Stimulated activated CD8-positive, alpha-beta memory T cell treated with anti-CD3 and anti-CD28 coated beads, Interleukin-4, amount 100 ng/mL, for 48 hours (primary cell): Measurements from ENCODE around the gene GPR62.

Source experiments
- DNase-seq: peaks from one replicate; pipeline ENCODE4 v3.0.0-alpha.2; 2020

Gene GPR62

GRCh38 chr3:51994530-51994929 is 39.3 kb downstream of the GPR62 start:
- no peak for DNase-seq

GRCh38 chr3:51995346-51996163 is 40.4 kb downstream of the GPR62 start, which contains the start of gene RPL29:
Gene RPL29 (minus strand): TSS chr3:51995895. CDS start chr3:51995461, 434 bp downstream.
- peak; percentile 93 for DNase-seq

- no peak for DNase-seq
These were observed 42.0 kb downstream of the GPR62 start for GRCh38 chr3:51997172-51997571.

GRCh38 chr3:51997935-51998596 is 42.9 kb downstream of the GPR62 start:
- DNase-seq: no peak

GRCh38 chr3:51998774-51999173 is 43.6 kb downstream of the GPR62 start:
- no peak for DNase-seq

- DNase-seq: no peak
These were observed 44.7 kb downstream of the GPR62 start for GRCh38 chr3:51999846-52000245.

- peak; percentile 93 for DNase-seq
These were observed 46.3 kb downstream of the GPR62 start for GRCh38 chr3:52001443-52001974.

- no peak for DNase-seq
These were observed 47.6 kb downstream of the GPR62 start for GRCh38 chr3:52002748-52003147.

GRCh38 chr3:52004163-52004787 is 49.1 kb downstream of the GPR62 start:
- no peak for DNase-seq

GRCh38 chr3:52004906-52005395 is 49.8 kb downstream of the GPR62 start:
- DNase-seq: no peak

GRCh38 chr3:52005571-52005986 is 50.4 kb downstream of the GPR62 start:
- no peak for DNase-seq

GRCh38 chr3:52006017-52006819 is 51.0 kb downstream of the GPR62 start:
- no peak for DNase-seq

GRCh38 chr3:52006820-52007133 is 51.6 kb downstream of the GPR62 start:
- DNase-seq: no peak
